Dermis microvascular lymphatic vessel endothelial cell (primary cell): ENCODE data around the gene VSTM5. TPM values are rescaled to one million over a fixed set of nuclear protein-coding genes. Genes with fewer than 3 reads are reported as not detected.
"Not testable (repeated sequence)": the region's sequence is repeated elsewhere in the genome, so short reads cannot be mapped to it uniquely, and the experiment has no call there.

Source experiments
- DNase-seq, 2 donors: peaks; one replicate each; pipeline versions ENCODE4 v3.0.0 to v3.0.0-alpha.2; 2010; ENCODE audit warnings: low read depth in 2 of 2
- total RNA-seq: library from RNA; depleted of rRNA; stranded (reverse); fragments of >200 nt; gene quantifications from 2 replicates; pipeline ENCODE4 v1.2.1, GENCODE V29; 2014

The VSTM5 gene
- total RNA-seq, 1 donor from 2014 or later, result 0.13 TPM

DNA sequence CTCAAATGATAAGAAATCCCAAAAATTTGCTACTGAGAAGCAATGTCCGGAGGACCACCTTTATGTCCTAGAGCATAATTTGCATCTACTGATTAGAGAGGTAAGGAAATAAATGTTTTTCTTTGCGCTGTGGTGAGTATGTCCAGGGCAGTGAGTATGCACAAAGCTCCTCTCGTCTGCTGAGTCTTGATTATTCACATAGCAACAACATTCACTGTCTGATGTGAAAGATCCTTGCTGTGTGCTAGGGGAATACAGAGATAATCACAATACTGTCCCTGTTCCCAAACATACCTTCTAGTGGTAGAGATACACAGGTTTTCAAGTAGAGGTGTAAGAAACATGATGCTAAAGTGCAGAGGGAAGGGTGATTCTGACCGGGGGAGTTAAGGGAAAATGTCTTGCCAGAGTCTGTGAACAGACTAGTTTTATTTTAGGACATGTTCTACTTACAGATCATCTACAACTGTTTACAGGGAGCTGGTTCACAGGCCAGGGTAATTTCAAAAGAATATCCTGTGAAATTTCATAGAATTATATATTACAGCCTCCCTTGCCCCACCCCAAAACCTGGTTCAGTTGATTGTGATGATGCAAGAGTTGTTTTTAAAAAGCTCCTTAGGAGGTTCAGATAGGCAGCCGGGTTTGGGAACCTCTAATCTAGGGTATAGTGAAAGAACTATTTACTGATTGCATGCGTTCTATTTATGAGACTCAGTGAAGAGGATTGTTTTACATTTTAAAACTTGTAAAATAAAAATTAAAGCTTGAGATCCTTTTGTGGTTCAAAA, 53.8 kb downstream of the VSTM5 start:
- no peak for DNase-seq

DNA sequence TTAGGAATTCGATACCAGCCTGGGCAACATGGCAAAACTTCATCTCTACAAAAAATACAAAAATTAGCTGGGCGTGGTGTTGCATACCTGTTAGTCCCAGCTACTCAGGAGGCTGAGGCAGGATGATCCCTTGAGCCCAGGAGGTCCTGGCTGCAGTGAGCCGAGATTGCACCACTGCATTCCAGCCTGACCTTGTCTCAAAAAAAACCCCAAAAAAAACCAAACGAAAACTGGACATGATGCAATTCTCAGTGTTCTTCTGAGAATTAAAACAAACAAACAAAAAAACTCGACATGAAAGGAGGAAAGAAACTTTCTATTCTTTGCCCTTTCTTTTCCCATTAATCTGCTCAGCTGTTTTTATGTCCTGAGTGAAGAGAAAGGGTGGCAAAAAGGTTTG, 58.9 kb downstream of the VSTM5 start:
- DNase-seq, result no peak

DNA sequence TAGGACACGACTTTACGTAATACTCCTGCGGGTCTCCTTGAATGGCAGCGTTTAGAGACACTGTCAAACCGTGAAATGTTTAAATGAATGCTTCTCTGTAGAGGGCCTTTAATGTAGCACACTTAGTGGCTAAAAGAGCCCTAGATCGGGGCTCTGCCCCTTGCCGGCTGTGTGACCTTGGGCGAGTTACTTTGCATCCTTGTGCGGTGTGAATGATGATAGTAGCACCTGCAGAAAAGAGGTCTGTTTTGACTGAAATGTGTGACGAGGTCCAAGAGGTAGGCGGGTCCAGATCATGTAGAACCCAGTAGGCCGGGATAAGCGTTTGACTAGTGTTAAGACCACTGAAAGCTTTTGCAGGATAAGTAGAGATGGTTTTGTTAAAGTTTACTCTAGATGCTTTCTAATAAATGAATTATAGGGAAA, 65.5 kb downstream of the VSTM5 start:
- DNase-seq, result peak in 1 of 2 donors; percentile 20

DNA sequence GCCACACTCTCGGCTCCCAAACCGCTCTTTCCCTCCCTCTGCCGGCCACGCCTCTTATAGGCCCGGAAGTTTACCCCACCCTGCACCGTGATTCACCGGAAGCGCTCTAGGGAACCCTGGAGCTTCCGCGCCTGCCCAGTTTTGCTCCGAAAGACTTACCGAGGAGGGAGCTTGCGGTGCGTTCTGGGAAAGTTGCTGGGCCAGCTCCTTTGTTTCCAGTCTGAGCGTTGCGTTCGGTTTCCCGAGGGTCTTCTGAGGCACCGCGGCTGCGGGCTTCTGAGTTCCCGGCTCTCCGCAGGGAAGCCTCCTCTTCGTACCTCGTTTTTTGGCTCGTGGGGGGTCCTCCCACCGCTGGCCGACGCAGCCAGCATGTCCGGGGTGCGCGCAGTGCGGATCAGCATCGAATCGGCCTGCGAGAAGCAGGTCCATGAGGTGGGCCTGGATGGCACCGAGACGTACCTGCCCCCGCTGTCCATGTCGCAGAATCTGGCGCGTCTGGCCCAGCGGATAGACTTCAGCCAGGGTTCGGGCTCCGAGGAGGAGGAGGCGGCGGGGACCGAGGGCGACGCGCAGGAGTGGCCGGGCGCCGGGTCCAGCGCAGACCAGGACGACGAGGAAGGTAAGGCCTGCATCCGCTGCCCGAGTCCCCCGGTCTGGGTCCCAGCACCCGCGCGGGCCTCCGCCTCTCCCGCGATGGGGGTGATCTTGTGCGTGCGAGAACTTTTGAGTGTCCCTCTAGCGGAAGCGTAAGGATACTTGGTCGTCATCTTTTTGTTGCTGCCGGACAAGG, 66.1 kb downstream of the VSTM5 start, which contains the start of gene MED17:
Gene MED17, plus strand, starts transcription at position 138 of the 790 bp plus-strand sequence. Its CDS starts 232 bp downstream, at position 370.
- peak; percentile 85 to 94 for DNase-seq

DNA sequence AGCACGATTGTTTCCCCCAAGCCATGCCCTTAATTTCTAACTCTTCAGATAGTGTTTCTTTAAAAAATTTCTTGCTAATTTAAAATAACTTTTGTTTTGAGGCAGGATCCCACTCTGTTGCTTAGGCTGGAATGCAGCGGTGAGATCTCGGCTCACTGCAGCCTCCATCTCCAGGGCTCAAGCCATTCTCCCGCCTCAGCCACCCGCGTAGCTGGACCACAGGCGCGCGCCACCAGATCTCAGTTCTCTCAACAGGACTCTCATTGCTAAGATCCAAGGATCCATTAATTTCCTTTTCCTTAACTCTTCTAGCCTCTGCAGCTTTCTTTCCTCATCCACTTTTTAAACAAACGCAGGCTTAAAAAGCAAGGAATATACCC, 66.7 kb downstream of the VSTM5 start:
- DNase-seq, result no peak

DNA sequence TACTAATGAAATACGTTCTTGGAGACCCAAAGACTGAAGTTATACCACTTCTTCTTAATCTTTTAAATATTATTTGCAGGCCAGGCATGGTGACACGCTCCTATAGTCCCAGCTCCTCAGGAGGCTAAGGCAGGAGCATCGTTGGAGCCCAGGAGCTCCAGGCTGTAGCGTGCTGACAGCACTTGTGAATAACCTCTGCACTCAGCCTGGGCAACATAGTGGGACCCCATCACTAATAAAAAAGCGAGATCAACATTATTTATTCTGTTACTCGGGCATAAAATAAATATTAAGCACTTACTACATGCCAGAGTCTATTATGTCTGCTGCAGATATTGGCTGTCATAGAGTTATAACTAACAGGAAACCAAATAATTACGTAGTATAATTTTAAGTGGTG, 67.1 kb downstream of the VSTM5 start:
- no peak for DNase-seq

DNA sequence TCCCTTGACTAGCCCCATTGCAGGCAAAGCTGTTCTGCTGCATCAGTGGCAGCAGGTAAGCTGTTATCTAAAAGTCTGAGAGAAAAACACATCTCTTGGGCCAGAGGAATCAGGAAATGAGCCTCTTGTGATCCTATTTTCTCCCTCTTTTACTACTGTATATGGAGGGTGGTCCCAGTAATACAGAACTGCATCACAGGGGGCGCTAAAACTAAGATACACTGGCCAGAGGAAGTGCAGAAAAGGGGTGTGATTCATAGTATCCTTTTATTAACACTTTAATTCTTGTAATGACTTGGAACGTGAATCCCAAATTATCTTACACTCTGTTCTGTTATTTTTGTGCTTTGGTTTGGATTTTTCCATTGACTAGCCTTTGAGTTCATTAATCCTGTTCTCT, 75.1 kb downstream of the VSTM5 start:
- DNase-seq, result peak in 1 of 2 donors; percentile 28

DNA sequence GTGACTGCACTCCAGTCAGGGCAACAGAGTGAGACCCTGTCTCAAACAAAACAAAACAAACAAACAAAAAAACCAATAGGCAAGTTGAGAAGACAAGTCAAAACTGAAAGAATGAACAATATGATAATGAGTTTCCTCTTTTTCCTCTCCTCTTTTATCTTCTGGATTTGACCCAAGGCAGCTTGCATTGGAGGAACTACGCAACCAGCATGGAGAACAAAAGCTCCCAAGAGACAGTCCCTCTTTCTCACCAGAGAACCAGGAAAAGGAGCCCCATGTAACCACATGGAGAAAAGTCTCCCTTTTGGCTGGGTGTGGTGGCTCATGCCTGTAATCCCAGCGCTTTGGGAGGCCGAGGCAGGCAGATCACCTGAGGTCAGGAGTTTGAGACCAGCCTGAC, 75.9 kb downstream of the VSTM5 start:
- not testable (repeated sequence) for DNase-seq

DNA sequence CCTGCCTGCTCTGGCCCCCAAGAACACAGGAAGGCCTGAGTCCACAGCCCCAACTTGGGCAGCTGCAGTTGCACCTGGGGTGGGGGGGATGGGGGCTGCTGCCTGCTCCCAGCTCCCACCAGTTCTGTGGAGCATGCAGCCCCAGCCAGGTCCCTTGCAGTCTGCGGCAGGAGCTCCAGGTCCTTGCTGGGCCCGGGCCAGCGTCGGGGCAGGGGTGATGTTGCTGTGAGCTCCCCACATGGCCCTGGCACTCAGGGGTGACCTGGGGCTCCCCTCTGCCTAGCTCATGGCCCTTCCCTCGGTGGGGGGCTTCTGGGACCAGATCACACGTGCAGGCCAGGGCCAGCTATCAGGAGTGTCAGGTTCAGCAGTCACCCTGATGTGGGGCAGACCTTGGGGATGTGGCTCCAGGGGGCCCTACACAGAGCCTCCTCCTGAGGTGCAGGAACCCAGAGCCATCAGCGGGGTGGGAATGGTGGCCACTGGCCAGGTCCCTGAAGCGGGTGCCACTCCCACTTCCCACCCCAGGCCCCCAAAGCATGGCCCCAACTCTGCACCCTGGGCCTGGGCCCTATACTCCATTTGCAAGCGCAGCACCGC, 76.7 kb downstream of the VSTM5 start:
- DNase-seq, result no peak

DNA sequence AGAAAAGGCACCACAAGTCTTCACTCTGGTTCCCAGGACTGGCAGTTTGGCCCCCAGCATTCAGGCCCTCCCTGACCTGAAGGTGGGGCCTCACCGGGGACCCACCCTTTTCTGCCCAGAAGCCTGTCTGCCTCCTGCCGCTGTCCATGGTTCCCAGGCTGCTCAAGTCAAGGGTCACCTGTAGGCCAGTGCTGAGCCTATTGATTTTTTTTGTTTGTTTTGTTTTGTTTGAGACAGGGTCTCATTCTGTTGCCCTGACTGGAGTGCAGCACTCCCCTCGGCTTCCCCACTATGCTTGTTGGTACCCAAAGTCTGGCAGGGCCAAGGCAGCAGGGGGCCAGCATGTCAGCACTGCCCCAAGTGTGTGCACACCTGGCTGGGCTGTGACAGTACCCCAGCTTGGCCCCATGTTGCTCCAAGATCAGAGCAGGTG, 77.4 kb downstream of the VSTM5 start:
- DNase-seq, result no peak

DNA sequence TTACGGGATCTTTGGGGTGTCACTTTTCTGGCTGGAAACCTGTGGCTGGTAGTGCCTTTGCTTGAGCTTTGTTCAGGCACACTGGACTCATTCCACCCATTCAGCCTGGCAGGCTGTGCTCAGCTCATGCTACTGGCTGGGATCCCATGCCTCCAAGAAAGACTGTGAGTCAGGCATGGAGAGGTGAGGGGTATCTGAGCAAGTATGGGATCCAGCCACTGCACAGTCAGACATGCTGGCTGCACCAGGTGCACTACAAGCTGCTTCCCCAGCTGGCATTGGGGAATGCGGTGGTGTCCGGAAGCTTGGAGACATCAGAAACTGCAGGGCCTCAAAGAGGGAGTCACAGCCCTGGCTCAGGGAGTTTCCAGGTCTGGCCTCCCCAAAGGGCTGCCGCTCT, 78.3 kb downstream of the VSTM5 start:
- no peak for DNase-seq

DNA sequence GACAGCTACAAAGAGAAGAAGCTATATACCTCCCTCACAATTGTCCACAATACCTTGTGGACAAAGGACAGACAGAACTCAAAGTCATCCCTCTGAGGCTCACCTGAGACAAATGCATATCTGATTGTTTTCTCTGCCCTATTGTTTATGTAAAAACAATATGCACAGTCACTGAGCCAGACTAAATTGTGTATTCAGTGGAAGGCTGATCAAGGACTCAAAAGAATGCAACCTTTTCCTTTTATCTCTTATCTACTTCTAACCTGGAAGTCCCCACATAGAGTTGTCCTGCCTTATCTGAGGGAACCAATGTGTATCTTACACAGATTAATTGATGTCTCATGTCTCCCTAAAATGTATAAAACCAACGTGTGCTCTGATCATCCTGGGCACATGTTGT, 80.3 kb downstream of the VSTM5 start:
- no peak for DNase-seq

Other genes starting within 250 kb of the VSTM5 start
- 10.7 and 12.1 TPM in 2 replicates for gene CEP295, start 188.9 kb downstream of the VSTM5 start, total RNA-seq
- 67.5 and 85.4 TPM in 2 replicates for gene TAF1D, start 109.1 kb downstream of the VSTM5 start, total RNA-seq
- 9.2 and 12.4 TPM in 2 replicates for gene C11orf54, start 108.9 kb downstream of the VSTM5 start, total RNA-seq
- gene MED17, start 66.3 kb downstream of the VSTM5 start, total RNA-seq, result 16.8 and 20.9 TPM in 2 replicates
- not detected in 2 replicates for gene HEPHL1, start 170.7 kb upstream of the VSTM5 start, total RNA-seq